GM12801 (cell line): ENCODE data around the gene ART4.

ENCODE experiments used
- CTCF ChIP-seq: IDR thresholded peaks from one replicate; pipeline ENCODE4 v1.5.1; 2011; ENCODE audit warnings: control low read depth; ENCODE audit not compliant: insufficient read length; ENCODE audit errors: extremely low read depth

The ART4 gene

DNA sequence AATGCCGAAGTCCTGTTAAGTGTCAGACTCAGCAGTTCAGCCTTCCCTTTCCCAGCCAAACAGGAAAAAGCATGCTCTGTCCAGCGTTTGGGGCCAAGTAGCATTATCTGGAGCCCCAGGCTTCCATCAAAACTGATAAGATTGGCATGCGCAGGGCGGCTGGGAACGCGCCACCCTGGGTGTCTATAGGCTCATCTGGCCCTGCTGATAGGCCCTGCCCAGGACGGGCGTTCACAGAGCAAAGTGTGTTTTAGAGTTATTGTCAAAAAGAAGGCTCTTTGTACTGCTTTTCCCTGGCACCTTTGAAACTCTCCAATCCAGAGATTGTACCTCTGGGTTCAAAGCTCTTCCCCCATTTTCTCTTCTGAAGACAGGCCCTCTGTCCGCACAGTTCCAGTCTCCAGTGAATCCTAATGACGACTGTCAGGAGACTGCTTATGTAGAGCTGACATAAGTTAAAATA lies at the start of gene ART4:
ART4 (minus strand) TSS at position 102 of the 463 bp plus-strand sequence. CDS start 413 bp downstream, outside the sequence.
- TF ChIP-seq CTCF: no peak

DNA sequence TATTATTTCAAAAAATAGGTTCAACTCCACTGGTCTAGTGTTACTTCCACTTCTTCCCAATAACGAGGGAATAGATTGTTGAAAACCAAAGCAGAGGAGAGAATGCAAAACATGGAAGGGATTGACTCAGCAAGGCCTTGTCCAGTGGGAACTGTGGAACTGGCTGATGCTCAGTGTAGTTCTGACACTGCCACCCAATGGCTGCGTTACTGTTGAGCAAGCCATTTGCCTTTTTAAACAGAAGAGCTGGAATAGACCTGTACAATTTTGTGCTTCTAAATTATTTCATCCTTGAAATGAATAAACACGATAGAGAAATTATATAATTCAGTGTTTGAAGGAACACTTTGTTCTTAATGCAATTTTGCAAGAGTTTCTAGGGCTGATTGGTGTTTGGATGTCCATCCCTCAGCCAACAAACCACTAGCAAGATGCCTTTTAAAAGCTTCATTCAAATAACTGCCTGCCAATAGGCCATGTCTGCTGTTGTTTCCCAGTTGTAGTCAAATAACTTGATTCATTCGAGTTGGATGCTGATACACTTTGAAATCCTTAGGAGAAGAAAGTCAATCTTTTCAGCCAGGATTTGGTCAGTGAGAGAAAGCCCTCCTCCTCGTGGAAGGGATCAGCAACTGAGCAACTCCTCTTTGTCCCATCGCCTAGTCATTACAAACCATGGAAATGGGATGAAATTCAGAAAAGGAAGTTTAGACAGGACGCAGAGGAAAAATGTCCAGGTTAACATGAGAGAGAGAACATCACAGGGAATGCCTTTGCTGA lies 49.6 kb upstream of the ART4 start:
- TF ChIP-seq CTCF: no peak

- TF ChIP-seq CTCF: no peak
These were observed 47.4 kb upstream of the ART4 start for GRCh38 chr12:14890701-14891100.

GRCh38 chr12:14886271-14886670 lies 42.9 kb upstream of the ART4 start:
- no peak for TF ChIP-seq CTCF

GRCh38 chr12:14885718-14886221 lies 42.4 kb upstream of the ART4 start, which contains the start of gene MGP:
Gene MGP, minus strand, starts transcription at chr12:14885854. Its CDS starts 63 bp downstream, at chr12:14885791.
- TF ChIP-seq CTCF: no peak

DNA sequence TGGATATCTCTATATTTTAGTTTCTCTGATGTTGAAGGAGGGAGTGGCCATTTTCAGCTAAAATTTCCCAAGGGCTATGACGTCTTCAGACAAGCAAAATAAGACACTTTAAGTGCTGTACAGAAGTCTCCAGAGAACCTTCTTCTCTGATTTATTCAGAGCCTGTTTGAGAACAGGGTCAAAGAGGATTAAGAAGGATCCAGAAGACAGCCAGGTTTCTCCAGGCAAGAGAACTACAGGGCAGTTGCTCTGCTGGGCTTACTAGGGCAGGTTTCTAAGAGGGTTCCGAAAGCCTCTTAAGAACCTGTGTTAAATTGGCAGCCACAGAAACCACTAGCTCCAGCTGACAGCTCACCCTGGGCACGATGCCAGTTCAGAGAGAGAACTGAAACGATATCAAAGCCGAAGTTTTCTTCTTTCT lies 41.1 kb upstream of the ART4 start:
- no peak for TF ChIP-seq CTCF

DNA sequence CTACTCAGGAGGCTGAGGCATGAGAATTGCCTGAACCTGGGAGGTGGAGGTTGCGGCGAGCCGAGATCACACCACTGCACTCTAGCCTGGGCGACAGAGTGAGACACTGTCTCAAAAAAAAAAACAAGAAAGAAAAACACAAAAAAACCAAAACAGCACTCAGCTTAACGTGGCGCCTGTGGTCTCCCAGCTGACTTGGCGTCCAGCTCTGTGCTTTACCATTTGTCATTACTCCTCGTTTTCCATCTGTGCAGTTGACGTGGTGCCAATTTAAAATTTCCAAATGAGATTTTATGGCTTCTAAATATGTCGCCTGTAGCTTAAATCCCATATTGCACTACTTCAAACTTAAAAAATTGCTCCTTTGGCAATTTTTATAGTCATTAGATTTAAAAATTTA lies 40.4 kb upstream of the ART4 start:
- no peak for TF ChIP-seq CTCF
